Epithelial cell of proximal tubule (primary cell): ENCODE data around the gene PKNOX2. TPM values are rescaled to one million over a fixed set of nuclear protein-coding genes. Genes with fewer than 3 reads are reported as not detected.

Experiments
- DNase-seq: peaks from one replicate; pipeline ENCODE4 v3.0.0-alpha.2; 2011; ENCODE audit warnings: low read depth
- H3K4me3 ChIP-seq: 2 replicates; pipeline ENCODE4 v1.5.1; 2011; ENCODE audit warnings: low read depth, mild to moderate bottlenecking, low read length
- CTCF ChIP-seq: conservative IDR thresholded peaks from 2 replicates; pipeline ENCODE4 v1.5.1; 2012; ENCODE audit warnings: low read depth, mild to moderate bottlenecking, low read length
- total RNA-seq: library from RNA; depleted of rRNA; stranded (reverse); fragments of >200 nt; gene quantifications from 2 replicates; pipeline ENCODE4 v1.2.3, GENCODE V29; 2015

Gene PKNOX2
- total RNA-seq, 1 donor from 2014 or later, result not detected

GRCh38 chr11:125190566-125190965 is 26.0 kb downstream of the PKNOX2 start:
- DNase-seq, result no peak
- no peak overlapping the region for H3K4me3 ChIP-seq
- TF ChIP-seq CTCF, result no peak

DNA sequence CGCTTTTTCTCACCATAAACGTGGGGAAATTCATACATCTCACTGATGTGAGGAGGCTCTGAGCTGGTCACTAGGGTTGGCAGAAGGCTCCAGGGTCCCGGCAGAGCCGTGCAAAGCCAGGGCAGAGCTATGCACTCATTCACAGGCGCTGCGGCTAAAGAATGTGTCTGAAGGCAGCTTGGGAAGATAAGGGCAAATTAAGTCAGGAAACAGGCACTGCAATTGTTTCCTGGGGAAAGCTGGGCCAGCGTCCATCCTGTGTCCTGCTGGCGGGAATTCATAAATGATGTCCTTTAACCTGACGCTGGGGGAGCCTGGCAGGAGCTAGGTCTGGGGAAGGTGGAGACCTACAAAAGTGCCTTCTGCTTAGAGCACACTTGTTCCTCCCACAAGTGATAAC is 27.6 kb downstream of the PKNOX2 start:
- TF ChIP-seq CTCF, result no peak
- H3K4me3 ChIP-seq, result no peak overlapping the region
- DNase-seq, result no peak

DNA sequence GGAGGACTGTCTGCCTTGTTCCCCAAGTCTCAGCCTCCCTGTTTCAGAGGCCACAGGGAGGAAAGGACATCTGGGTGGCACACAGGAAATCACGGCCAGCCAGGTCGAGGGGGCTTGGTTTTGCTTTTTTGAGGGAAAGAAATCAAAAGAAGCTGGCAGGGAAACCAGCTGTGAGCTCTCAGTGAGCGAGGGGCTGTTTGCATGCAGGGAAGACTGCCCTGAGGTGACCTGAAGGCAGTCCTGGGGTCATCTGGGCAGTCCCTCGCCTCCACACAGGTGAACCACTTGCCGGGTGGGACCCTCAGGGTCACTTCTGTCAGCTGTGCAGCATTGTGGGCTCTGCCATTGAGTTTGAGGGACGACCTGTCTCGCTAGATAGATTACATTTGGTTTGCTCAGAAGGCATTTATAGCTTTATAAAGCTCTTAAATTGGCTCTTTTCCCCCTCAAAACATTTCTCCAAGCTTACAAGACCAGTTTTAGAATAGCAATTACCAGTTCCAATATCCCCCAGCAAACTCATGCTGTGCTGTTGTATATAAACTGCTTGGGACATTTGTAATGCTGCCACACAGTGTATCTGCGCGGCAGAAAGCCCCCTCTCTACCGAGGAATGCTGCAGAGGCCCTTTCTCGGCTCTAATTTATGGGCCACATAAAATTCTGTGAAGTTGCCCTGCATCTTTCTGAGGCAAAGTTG is 28.3 kb downstream of the PKNOX2 start:
- H3K4me3 ChIP-seq, result no peak overlapping the region
- TF ChIP-seq CTCF, result no peak
- no peak for DNase-seq

DNA sequence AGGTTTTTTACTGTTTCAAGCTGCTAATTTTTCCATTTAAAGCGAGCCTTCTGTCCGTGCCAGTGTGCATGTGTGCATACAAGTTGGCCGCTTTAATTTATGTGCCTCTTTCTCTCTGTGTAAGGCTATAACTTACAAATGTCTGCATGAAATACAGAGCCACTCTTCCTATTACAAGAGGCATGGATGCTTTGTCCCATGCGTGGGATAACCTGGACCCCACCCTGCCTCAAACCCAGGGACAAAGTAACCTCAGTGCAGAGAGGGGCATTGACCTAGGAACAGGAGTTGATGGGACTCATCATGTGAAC is 28.8 kb downstream of the PKNOX2 start:
- no peak for TF ChIP-seq CTCF
- no peak overlapping the region for H3K4me3 ChIP-seq
- no peak for DNase-seq

DNA sequence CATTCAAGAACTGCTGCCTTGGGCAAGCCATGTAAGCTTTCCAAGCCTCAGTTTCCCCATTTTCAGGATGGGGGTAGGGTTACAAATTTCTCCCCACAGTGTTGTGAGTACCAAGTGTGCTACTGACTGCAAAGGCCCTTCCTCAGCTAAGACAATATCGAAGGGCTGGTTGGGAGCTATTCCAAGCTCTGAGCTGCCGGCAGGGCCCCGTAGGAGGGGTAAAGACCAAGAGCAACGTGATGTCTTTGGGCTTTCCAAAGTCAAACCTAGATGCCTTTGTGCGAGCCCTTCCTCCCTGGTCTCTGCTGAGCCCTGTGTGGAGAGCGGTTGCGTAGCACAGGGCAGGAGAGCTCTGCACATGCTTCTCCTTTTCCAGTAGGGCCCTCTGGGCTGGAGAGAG is 29.3 kb downstream of the PKNOX2 start:
- no peak for DNase-seq
- no peak overlapping the region for H3K4me3 ChIP-seq
- no peak for TF ChIP-seq CTCF

DNA sequence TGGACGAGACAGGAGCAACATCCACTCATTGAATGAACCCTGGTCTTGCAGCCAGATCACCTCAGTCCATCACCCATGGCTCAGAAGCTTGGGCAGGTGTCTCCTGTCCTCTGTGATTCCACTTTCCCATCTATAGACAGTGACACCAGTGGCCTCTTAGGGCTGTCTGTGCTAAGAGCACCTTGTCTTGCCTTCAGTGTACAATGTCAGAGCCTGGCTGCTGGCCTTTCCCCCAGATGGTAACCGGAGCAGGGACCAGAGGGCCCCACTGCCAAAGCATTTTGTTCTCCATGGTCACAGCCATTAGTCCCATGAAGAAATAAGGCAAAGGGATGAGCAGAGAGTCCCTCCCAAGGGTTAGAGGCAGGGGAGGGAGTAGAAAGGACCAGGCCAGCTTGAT is 35.4 kb downstream of the PKNOX2 start:
- no peak for DNase-seq
- no peak for TF ChIP-seq CTCF
- no peak overlapping the region for H3K4me3 ChIP-seq

- TF ChIP-seq CTCF, result no peak
- no peak overlapping the region for H3K4me3 ChIP-seq
- DNase-seq, result no peak
These were observed 35.9 kb downstream of the PKNOX2 start for GRCh38 chr11:125200441-125200840.
